Measurements from ENCODE around the gene GMIP. TPM values are rescaled to one million over a fixed set of nuclear protein-coding genes. Genes with fewer than 3 reads are reported as not detected.
A peak's percentile ranks its signal among the peaks of the same experiment; 100 is the strongest.
"Not testable (repeated sequence)": the region's sequence is repeated elsewhere in the genome, so short reads cannot be mapped to it uniquely, and the experiment has no call there.

GMIP gene
- total and polyA plus RNA-seq, 5 donors, result 2.3 to 6.3 (median 5.0) TPM

- no peak for DNase-seq
- 95% methylated on average over 19 of the region's 19 CpGs for WGBS
- H3K9me3 ChIP-seq (ENCODE audit: control insufficient read depth, low read length), result no peaks in the 10 kb centered on the region
- ATAC-seq, result no peak
- no peak overlapping the region for H3K4me3 ChIP-seq (ENCODE audit: low read length)
- intact Hi-C loops (cut with DNase I), result no loop called here
- H3K27me3 ChIP-seq (ENCODE audit: control insufficient read depth, insufficient read depth), result no peaks in the 10 kb centered on the region
- H3K27ac ChIP-seq (ENCODE audit: low read length), result no peak overlapping the region
- no peaks in the 10 kb centered on the region for H3K4me1 ChIP-seq (ENCODE audit: control insufficient read depth, insufficient read depth, low read length)
Observed at GRCh38 chr19:19624032-19624570, 19.4 kb downstream of the GMIP start.

DNA sequence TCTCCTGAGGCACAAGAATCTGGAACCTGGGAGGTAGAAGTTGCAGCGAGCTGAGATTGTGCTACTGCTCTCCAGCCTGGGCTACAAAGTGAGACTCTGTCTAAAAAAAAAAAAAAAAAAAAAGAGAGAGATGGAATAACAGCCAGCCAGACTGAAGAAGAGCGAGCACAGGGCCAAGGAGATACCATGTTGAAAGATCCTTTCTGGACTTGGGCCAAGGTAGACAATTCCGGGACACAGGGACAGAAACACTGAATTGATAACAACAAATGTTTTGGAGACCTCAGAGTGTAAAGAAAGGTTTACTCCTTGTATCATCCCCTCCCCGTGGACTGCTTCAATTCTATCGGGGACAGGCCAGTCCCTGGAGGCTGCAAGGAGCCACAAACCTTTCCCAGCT, 20.1 kb downstream of the GMIP start:
- H3K27ac ChIP-seq (ENCODE audit: low read length), result no peak overlapping the region
- H3K4me3 ChIP-seq (ENCODE audit: low read length), result no peak overlapping the region
- no peaks in the 10 kb centered on the region for H3K4me1 ChIP-seq (ENCODE audit: control insufficient read depth, insufficient read depth, low read length)
- no peaks in the 10 kb centered on the region for H3K27me3 ChIP-seq (ENCODE audit: control insufficient read depth, insufficient read depth)
- ATAC-seq, result no peak
- intact Hi-C loops (cut with DNase I), result no loop called here
- 50% methylated on average over 5 of the region's 5 CpGs for WGBS
- H3K9me3 ChIP-seq (ENCODE audit: control insufficient read depth, low read length), result no peaks in the 10 kb centered on the region
- DNase-seq, result no peak

- ATAC-seq, result no peak
- intact Hi-C loops (cut with DNase I), result no loop called here
- Histone ChIP-seq H3K4me1 (ENCODE audit: control insufficient read depth, insufficient read depth, low read length) (no peaks in the 10 kb centered on the region), H3K27ac (ENCODE audit: low read length) (no peak overlapping the region), H3K27me3 (ENCODE audit: control insufficient read depth, insufficient read depth) (no peaks in the 10 kb centered on the region), H3K4me3 (ENCODE audit: low read length) (no peak overlapping the region), H3K9me3 (ENCODE audit: control insufficient read depth, low read length) (no peaks in the 10 kb centered on the region)
- DNase-seq, result no peak
- 65% methylated on average over 7 of the region's 7 CpGs for WGBS
Observed at GRCh38 chr19:19619849-19620210, 23.6 kb downstream of the GMIP start.

DNA sequence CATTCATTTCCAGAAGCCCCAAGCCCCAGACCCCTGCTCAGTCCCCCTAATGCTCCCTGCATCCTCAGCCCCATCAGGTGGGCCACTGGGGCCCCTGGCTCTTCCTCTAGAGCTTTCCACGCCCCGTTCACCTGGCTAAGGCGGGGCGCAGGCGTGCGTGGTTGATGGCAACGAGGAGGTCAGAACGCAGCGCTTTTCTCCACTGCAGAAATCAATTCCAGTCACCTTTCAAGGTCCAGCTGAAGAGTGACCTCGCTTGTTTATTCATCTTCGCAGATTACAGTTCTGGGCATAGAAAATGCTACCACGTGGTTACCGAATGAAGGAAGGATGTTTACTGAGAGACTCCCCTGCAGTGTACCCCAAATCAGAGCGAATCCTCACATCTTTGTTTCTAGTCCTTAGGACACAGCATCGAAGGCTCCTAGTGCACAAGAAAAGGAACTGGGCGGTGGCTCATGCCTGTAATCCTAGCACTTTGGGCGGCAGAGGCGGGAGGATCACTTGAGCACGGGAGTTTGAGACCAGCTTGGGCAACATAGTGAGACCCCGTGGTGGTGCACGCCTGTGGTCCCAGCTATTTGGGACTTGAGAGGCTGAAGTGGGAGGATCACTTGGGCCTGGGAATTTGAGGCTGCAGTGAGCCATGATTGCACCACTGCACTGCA, 24.1 kb downstream of the GMIP start:
- no peaks in the 10 kb centered on the region for H3K9me3 ChIP-seq (ENCODE audit: control insufficient read depth, low read length)
- H3K27me3 ChIP-seq (ENCODE audit: control insufficient read depth, insufficient read depth), result no peaks in the 10 kb centered on the region
- intact Hi-C loops (cut with DNase I), result no loop called here
- DNase-seq (no peak), ATAC-seq (no peak)
- H3K4me1 ChIP-seq (ENCODE audit: control insufficient read depth, insufficient read depth, low read length), result no peaks in the 10 kb centered on the region
- 61% methylated on average over 21 of the region's 21 CpGs for WGBS
- H3K4me3 ChIP-seq (ENCODE audit: low read length), result no peak overlapping the region
- no peak overlapping the region for H3K27ac ChIP-seq (ENCODE audit: low read length)

DNA sequence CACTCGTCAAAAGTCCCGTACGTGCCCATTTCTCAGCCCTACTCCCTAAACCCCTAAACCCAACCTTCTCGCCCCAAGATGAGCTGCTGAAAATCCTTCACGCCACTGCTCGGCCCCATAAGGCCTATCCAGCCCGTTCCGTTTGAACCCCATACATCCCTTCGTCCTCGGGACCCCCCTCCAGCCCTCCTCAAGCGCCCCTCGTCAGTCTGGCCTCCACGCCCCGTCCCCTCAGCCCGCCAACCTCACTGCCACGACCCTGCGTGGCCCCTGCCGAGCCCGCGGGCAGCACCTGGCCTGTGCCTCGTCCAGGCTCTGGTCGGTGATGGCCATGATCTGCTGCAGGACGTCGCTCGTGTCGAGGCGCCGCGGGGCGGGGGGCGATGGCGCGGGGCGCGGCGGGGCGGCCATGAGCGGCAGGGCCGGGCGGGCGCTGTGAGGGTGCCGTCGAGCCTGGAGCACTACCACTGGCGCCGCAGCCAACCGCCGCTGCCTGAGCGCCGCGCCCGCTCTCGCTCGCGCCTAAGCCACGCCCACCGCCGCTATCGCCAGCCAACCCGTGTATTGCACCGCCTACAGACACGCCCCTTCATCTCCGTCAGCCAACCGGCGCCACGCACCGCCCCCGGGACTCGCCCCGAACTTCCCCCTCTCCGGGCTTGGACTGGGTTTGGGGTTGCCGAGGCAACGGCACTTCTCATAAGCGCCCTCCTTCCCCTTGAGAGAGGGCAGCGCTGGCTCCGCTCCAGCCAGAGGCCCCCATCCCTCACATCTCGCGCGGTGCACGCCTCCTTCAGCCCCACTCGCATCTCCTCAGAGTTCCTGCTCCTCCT, 25.0 kb downstream of the GMIP start, which contains the start of gene PBX4:
TSS of gene PBX4 (minus strand) at position 469 of the 833 bp plus-strand sequence. CDS start at position 411, 58 bp downstream.
- Histone ChIP-seq H3K27ac (ENCODE audit: low read length) (no peak within 1 kb of the TSS), H3K4me3 (ENCODE audit: low read length) (no peak within 1 kb of the TSS), H3K27me3 (ENCODE audit: control insufficient read depth, insufficient read depth) (no peaks in the 10 kb centered on the region), H3K4me1 (ENCODE audit: control insufficient read depth, insufficient read depth, low read length) (no peaks in the 10 kb centered on the region), H3K9me3 (ENCODE audit: control insufficient read depth, low read length) (no peaks in the 10 kb centered on the region)
- WGBS, result 5% methylated on average over 80 of the region's 80 CpGs
- peak; percentile 94 to 97 (median 97) for DNase-seq
- ATAC-seq, result peak; percentile 98 to 99
- intact Hi-C loops (cut with DNase I), result no loop called here

GRCh38 chr19:19615086-19615485, 28.4 kb downstream of the GMIP start:
- H3K27ac ChIP-seq (ENCODE audit: low read length), result no peak overlapping the region
- intact Hi-C loops (cut with DNase I), result no loop called here
- H3K4me1 ChIP-seq (ENCODE audit: control insufficient read depth, insufficient read depth, low read length), result no peaks in the 10 kb centered on the region
- no peak overlapping the region for H3K4me3 ChIP-seq (ENCODE audit: low read length)
- no peaks in the 10 kb centered on the region for H3K27me3 ChIP-seq (ENCODE audit: control insufficient read depth, insufficient read depth)
- ATAC-seq, result no peak
- no peaks in the 10 kb centered on the region for H3K9me3 ChIP-seq (ENCODE audit: control insufficient read depth, low read length)
- DNase-seq, result no peak
- WGBS, result 98% methylated on average over 3 of the region's 3 CpGs

DNA sequence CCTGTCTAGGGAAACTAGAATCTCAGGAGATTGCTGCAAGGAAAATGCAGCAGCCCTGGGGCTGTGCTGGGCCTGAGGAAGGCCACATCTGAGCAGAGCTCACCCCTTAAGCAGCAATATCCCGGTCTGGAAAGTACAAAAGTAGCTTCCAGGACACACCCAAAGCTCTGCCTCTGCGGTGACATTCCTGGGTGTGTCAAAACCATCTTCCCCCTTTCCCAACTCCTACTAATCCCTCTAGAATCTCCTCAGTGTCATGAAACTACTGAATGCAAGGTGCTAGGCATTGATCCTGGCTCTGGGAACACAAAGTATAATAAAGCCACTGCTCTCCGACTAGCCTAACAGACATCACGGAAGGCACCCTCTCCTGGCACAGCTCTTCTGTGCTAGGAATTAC, 30.0 kb downstream of the GMIP start:
- H3K4me3 ChIP-seq (ENCODE audit: low read length), result no peak overlapping the region
- intact Hi-C loops (cut with DNase I), result no loop called here
- H3K9me3 ChIP-seq (ENCODE audit: control insufficient read depth, low read length), result no peaks in the 10 kb centered on the region
- 82% methylated on average over 4 of the region's 4 CpGs for WGBS
- ATAC-seq (no peak), DNase-seq (no peak)
- H3K27ac ChIP-seq (ENCODE audit: low read length), result no peak overlapping the region
- no peaks in the 10 kb centered on the region for H3K4me1 ChIP-seq (ENCODE audit: control insufficient read depth, insufficient read depth, low read length)
- no peaks in the 10 kb centered on the region for H3K27me3 ChIP-seq (ENCODE audit: control insufficient read depth, insufficient read depth)

DNA sequence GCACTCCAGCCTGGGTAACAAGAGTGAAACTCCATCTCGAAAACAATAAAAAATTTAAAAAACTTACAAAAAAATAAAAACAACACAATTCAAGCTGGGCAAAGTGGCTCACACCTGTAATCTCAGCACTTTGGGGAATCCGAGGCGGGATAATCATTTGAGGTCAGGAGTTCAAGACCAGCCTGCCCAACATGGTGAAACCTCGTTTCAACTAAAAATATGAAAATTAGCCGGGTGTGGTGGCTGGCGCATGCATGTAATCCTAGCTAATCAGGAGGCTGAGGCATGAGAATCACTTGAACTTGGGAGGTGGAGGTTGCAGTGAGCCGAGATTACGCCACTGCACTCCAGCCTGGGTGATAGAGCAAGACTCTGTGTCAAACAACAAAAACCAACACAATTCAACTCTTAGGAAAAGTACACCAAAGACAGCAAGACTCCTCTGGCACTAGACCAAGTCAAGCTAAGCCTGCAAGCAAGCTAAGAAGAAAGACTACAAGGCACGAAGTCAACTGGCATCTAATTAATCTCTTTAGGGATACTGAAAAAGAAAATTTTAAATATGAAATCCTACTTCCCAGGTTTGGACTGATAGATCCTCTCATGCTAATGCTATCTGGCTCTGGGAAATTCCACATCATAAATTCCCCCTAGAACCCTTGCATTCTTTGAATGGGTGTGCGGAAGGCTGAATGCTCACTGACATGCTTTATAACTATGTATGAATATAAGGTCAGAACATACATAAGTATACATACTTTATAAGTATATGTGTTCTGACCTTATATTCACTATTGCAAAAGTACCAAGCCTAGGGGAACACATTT, 32.9 kb downstream of the GMIP start:
- WGBS, result 84% methylated on average over 10 of the region's 10 CpGs
- H3K4me1 ChIP-seq (ENCODE audit: control insufficient read depth, insufficient read depth, low read length), result no peaks in the 10 kb centered on the region
- H3K4me3 ChIP-seq (ENCODE audit: low read length), result no peak overlapping the region
- H3K27ac ChIP-seq (ENCODE audit: low read length), result no peak overlapping the region
- intact Hi-C loops (cut with DNase I), result no loop called here
- DNase-seq, result no peak
- no peaks in the 10 kb centered on the region for H3K9me3 ChIP-seq (ENCODE audit: control insufficient read depth, low read length)
- no peak for ATAC-seq
- no peaks in the 10 kb centered on the region for H3K27me3 ChIP-seq (ENCODE audit: control insufficient read depth, insufficient read depth)

GRCh38 chr19:19606686-19607085, 36.8 kb downstream of the GMIP start:
- DNase-seq; H3K4me3 ChIP-seq (ENCODE audit: low read length); H3K9me3 ChIP-seq (ENCODE audit: control insufficient read depth, low read length); H3K4me1 ChIP-seq (ENCODE audit: control insufficient read depth, insufficient read depth, low read length); intact Hi-C loops (cut with DNase I); H3K27me3 ChIP-seq (ENCODE audit: control insufficient read depth, insufficient read depth); ATAC-seq; H3K27ac ChIP-seq (ENCODE audit: low read length): not testable (repeated sequence)
- WGBS, result 95% methylated on average over 8 of the region's 8 CpGs

DNA sequence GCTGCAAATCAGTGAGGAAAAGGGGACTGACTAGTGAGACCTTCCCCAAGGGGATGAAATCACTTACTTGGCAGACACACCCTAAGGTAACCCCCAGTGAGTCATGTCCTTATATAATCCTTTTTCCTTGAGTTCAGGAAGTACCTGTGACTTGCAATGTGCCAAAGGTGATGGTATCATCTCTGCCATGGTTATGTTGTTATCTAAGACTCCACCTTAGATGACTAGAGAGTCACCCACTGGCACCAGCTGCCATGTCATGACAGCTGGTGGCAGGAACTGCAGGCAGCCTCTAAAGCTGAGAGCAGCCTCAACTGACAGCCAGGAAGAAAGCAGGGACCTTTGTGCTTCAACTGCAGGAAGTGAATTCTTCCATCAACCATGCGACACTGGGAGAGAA, 37.4 kb downstream of the GMIP start:
- ATAC-seq, result peak in 1 of 2 donors; percentile 19
- DNase-seq, result no peak
- H3K4me3 ChIP-seq (ENCODE audit: low read length), result no peak overlapping the region
- no peaks in the 10 kb centered on the region for H3K27me3 ChIP-seq (ENCODE audit: control insufficient read depth, insufficient read depth)
- no peaks in the 10 kb centered on the region for H3K9me3 ChIP-seq (ENCODE audit: control insufficient read depth, low read length)
- WGBS, result 73% methylated on average over 1 of the region's 1 CpG
- H3K4me1 ChIP-seq (ENCODE audit: control insufficient read depth, insufficient read depth, low read length), result no peaks in the 10 kb centered on the region
- no peak overlapping the region for H3K27ac ChIP-seq (ENCODE audit: low read length)
- intact Hi-C loops (cut with DNase I), result no loop called here
